T-cell (primary cell): ENCODE measurements around the gene SH2D7. TPM values are rescaled to one million over a fixed set of nuclear protein-coding genes. Genes with fewer than 3 reads are reported as not detected.

Source experiments
- ATAC-seq, 4 experiments: fragments of 200-7000 bp in 3 of 4; fragments of 150-1000 bp in 1 of 4; cut with Tn5 transposase; replicated peaks in 1 of 4; 1 replicate in 3 of 4; 2 replicates in 1 of 4; pipeline ENCODE4 v1.10.0; 2021; ENCODE audit warnings: moderate library complexity in 3 of 4, mild to moderate bottlenecking in 2 of 4, moderate number of reproducible peaks in 1 of 4
- CTCF ChIA-PET, 2 donors: fragments of 300-600 bp; sonication (Branson Sonifier 250); formaldehyde crosslinking; loops; one replicate each; lab custom pipeline; 2022; ENCODE audit warnings: antibody characterized with exemption in 2 of 2; lab: Charles Lee
- POLR2A ChIA-PET, 2 donors: fragments of 300-600 bp; sonication (Branson Sonifier 250); formaldehyde crosslinking; loops; one replicate each; lab custom pipeline; 2022; ENCODE audit warnings: antibody characterized with exemption in 2 of 2; lab: Charles Lee
- DNase-seq, 35 experiments: peaks; one replicate each; pipeline versions ENCODE4 v3.0.0 to v3.0.0-alpha.2; 2013 to 2023
- H3K27ac ChIP-seq: one replicate; pipeline ENCODE4 v1.5.1; 2013; ENCODE audit warnings: low read length
- H3K27me3 ChIP-seq, 2 experiments: replicated peaks in 1 of 2; 1 replicate in 1 of 2; 2 replicates in 1 of 2; pipeline versions ENCODE4 v1.6.1 to v1.7.0; 2013; ENCODE audit warnings: low read length in 1 of 2, mixed read lengths in 1 of 2; ENCODE audit not compliant: control insufficient read depth in 2 of 2, insufficient read depth in 2 of 2; ENCODE audit errors: extremely low read depth in 1 of 2
- H3K36me3 ChIP-seq, 2 donors: 1 replicate in 1 of 2; 2 replicates in 1 of 2; pipeline versions ENCODE4 v1.6.1 to v1.7.0; 2013; ENCODE audit warnings: low read length in 1 of 2; ENCODE audit not compliant: control insufficient read depth in 2 of 2, insufficient read depth in 1 of 2; ENCODE audit errors: extremely low read depth in 1 of 2
- H3K4me1 ChIP-seq, 2 experiments: 1 replicate in 1 of 2; 2 replicates in 1 of 2; pipeline versions ENCODE4 v1.6.1 to v1.7.0; 2013; ENCODE audit warnings: low read length in 2 of 2, mixed read lengths in 1 of 2; ENCODE audit not compliant: insufficient read depth in 2 of 2, control insufficient read depth in 1 of 2; ENCODE audit errors: extremely low read depth in 1 of 2
- H3K4me3 ChIP-seq, 2 donors: 1 replicate in 1 of 2; 2 replicates in 1 of 2; pipeline versions ENCODE4 v1.5.1 to v1.7.0; 2013; ENCODE audit warnings: mild to moderate bottlenecking in 2 of 2, low read length in 1 of 2, moderate library complexity in 1 of 2; ENCODE audit not compliant: control insufficient read depth in 1 of 2; ENCODE audit errors: extremely low read depth in 1 of 2
- H3K9me3 ChIP-seq: 2 replicates; pipeline ENCODE4 v1.7.0; 2013
- H3K27ac Mint-ChIP-seq, 2 donors: one replicate each; pipeline ENCODE4 v1.8.0; 2020 to 2021; ENCODE audit warnings: mild to moderate bottlenecking in 2 of 2, mixed read lengths in 2 of 2
- H3K27me3 Mint-ChIP-seq, 2 donors: one replicate each; pipeline ENCODE4 v1.8.0; 2021 to 2022; ENCODE audit warnings: mixed read lengths in 2 of 2
- H3K36me3 Mint-ChIP-seq: one replicate; pipeline ENCODE4 v1.8.0; 2021; ENCODE audit warnings: mixed read lengths
- H3K4me1 Mint-ChIP-seq, 3 donors: one replicate each; pipeline ENCODE4 v1.8.0; 2020 to 2022; ENCODE audit warnings: mixed read lengths in 3 of 3, mild to moderate bottlenecking in 1 of 3
- H3K4me3 Mint-ChIP-seq, 3 donors: one replicate each; pipeline ENCODE4 v1.8.0; 2020 to 2022; ENCODE audit warnings: mild to moderate bottlenecking in 3 of 3, mixed read lengths in 3 of 3, moderate library complexity in 3 of 3
- H3K9me3 Mint-ChIP-seq, 3 donors: one replicate each; pipeline ENCODE4 v1.8.0; 2020 to 2022; ENCODE audit warnings: mixed read lengths in 3 of 3
- WGBS: methylation state at CpG from one replicate; pipeline ENCODE4 v1.1.5; 2013; ENCODE audit warnings: missing lambda C conversion rate; ENCODE audit not compliant: insufficient coverage; 5-methylcytosine and 5-hydroxymethylcytosine counted together
- total RNA-seq, 35 experiments: library from RNA in 6 of 35; stranded (reverse) in 6 of 35; fragments of 120-200 nt in 1 of 35; gene quantifications; one replicate each; pipeline versions ENCODE4 v1.2.1 to v1.2.4 and lab custom pipeline; 2013 to 2026

SH2D7 gene
- total RNA-seq, 5 donors from 2014 or later (not counting 1 experiment from before 2014, with no cell fraction given), result not detected

GRCh38 chr15:78069052-78069414 lies 23.3 kb upstream of the SH2D7 start:
- peaks cover 81 to 84% of the 10 kb centered on the region in 2 experiments for H3K4me1 ChIP-seq
- H3K27ac Mint-ChIP-seq, result no peak overlapping the region
- no peaks in the 10 kb centered on the region for H3K27me3 ChIP-seq
- H3K36me3 ChIP-seq, result peaks cover 0 to 4% of the 10 kb centered on the region in 2 donors
- DNase-seq, result no peak
- H3K27me3 Mint-ChIP-seq, result no peaks in the 10 kb centered on the region
- H3K9me3 ChIP-seq, result no peaks in the 10 kb centered on the region
- no peaks in the 10 kb centered on the region for H3K36me3 Mint-ChIP-seq
- ATAC-seq, result peak; percentile 13 to 19 (median 14)
- WGBS, result 20% methylated on average over 4 of the region's 7 CpGs
- POLR2A ChIA-PET, result interaction anchor here in 1 of 2 donors (2.2 kb wide), 1 partner anchor 19 kb away, joined by 7 read pairs; no protein-coding TSS in a partner anchor
- H3K4me3 ChIP-seq, result peak overlapping the region; percentile 32 to 49
- peak overlapping the region in 1 of 3 donors; percentile 72 for H3K4me3 Mint-ChIP-seq
- peaks cover 19 to 28% (median 28%) of the 10 kb centered on the region in 3 donors for H3K4me1 Mint-ChIP-seq
- CTCF ChIA-PET, result interaction anchor here (0.8 to 5.1 kb wide), 6 partner anchors 9 to 39 kb away, joined by 3 to 33 read pairs (median 3); partner anchors contain the start of gene TBC1D2B (in 1 of the 2)
- peak overlapping the region; percentile 86 for H3K27ac ChIP-seq
- no peaks in the 10 kb centered on the region for H3K9me3 Mint-ChIP-seq

- ChIA-PET CTCF (interaction anchor here (0.8 to 5.1 kb wide), 5 partner anchors 8 to 37 kb away, joined by 3 to 33 read pairs (median 3); partner anchors contain the start of gene TBC1D2B (in 1 of the 2)), POLR2A (interaction anchor here (0.5 to 2.2 kb wide), 5 partner anchors 11 to 51 kb away, joined by 3 to 7 read pairs (median 5); no protein-coding TSS in a partner anchor)
- H3K4me3 ChIP-seq, result peak overlapping the region; percentile 32 to 49
- Mint-ChIP-seq H3K27me3 (no peaks in the 10 kb centered on the region), H3K9me3 (no peaks in the 10 kb centered on the region), H3K36me3 (peaks cover 1% of the 10 kb centered on the region), H3K4me3 (peak overlapping the region in 1 of 3 donors; percentile 78), H3K27ac (no peak overlapping the region), H3K4me1 (peaks cover 24 to 33% (median 32%) of the 10 kb centered on the region in 3 donors)
- no peaks in the 10 kb centered on the region for H3K9me3 ChIP-seq
- peaks cover 0 to 4% of the 10 kb centered on the region in 2 donors for H3K36me3 ChIP-seq
- DNase-seq (peak in 1 of 35 experiments; percentile 46), ATAC-seq (no peak)
- no peaks in the 10 kb centered on the region for H3K27me3 ChIP-seq
- peaks cover 79 to 81% of the 10 kb centered on the region in 2 experiments for H3K4me1 ChIP-seq
- H3K27ac ChIP-seq, result peak overlapping the region; percentile 86
- no CpG with 5 or more reads among the region's 5 CpGs for WGBS
Measured at GRCh38 chr15:78069462-78070029, 22.8 kb upstream of the SH2D7 start.

GRCh38 chr15:78070049-78070700 lies 22.2 kb upstream of the SH2D7 start:
- WGBS, result 20% methylated on average over 3 of the region's 4 CpGs
- Mint-ChIP-seq H3K9me3 (no peaks in the 10 kb centered on the region), H3K27ac (no peak overlapping the region), H3K4me3 (peak overlapping the region in 1 of 3 donors; percentile 78), H3K27me3 (no peaks in the 10 kb centered on the region), H3K4me1 (peaks cover 30 to 37% (median 37%) of the 10 kb centered on the region in 3 donors), H3K36me3 (peaks cover 4% of the 10 kb centered on the region)
- CTCF ChIA-PET, result interaction anchor here (0.6 to 5.1 kb wide), 6 partner anchors 19 to 763 kb away, joined by 3 to 33 read pairs (median 6); no protein-coding TSS in a partner anchor
- DNase-seq (peak in 22 of 35 experiments; percentile 24 to 62 (median 42)), ATAC-seq (peak; percentile 17 to 60 (median 52))
- H3K4me1 ChIP-seq, result peaks cover 75% of the 10 kb centered on the region in 2 experiments
- H3K27me3 ChIP-seq, result no peaks in the 10 kb centered on the region
- H3K36me3 ChIP-seq, result peaks cover 0 to 4% of the 10 kb centered on the region in 2 donors
- no peaks in the 10 kb centered on the region for H3K9me3 ChIP-seq
- peak overlapping the region; percentile 86 for H3K27ac ChIP-seq
- H3K4me3 ChIP-seq, result peak overlapping the region in 1 of 2 donors; percentile 14
- POLR2A ChIA-PET, result interaction anchor here (0.5 to 1.7 kb wide), 5 partner anchors 12 to 50 kb away, joined by 3 to 7 read pairs (median 4); no protein-coding TSS in a partner anchor

- H3K4me1 ChIP-seq, result peaks cover 68 to 75% of the 10 kb centered on the region in 2 experiments
- H3K27ac ChIP-seq, result no peak overlapping the region
- H3K27me3 ChIP-seq, result no peaks in the 10 kb centered on the region
- H3K27ac Mint-ChIP-seq, result no peak overlapping the region
- CTCF ChIA-PET, result interaction anchor here in 1 of 2 donors (1.5 to 5.1 kb wide), 3 partner anchors 20 to 37 kb away, joined by 4 to 33 read pairs (median 24); no protein-coding TSS in a partner anchor
- H3K36me3 Mint-ChIP-seq, result peaks cover 8% of the 10 kb centered on the region
- POLR2A ChIA-PET, result interaction anchor here (1.1 to 1.7 kb wide), 2 partner anchors 21 to 42 kb away, joined by 3 to 5 read pairs; no protein-coding TSS in a partner anchor
- H3K9me3 Mint-ChIP-seq, result no peaks in the 10 kb centered on the region
- H3K36me3 ChIP-seq, result peaks cover 0 to 4% of the 10 kb centered on the region in 2 donors
- no peak for ATAC-seq
- H3K9me3 ChIP-seq, result no peaks in the 10 kb centered on the region
- peak overlapping the region in 1 of 3 donors; percentile 65 for H3K4me3 Mint-ChIP-seq
- H3K4me3 ChIP-seq, result no peak overlapping the region
- no peak for DNase-seq
- no peaks in the 10 kb centered on the region for H3K27me3 Mint-ChIP-seq
- peaks cover 42 to 48% (median 45%) of the 10 kb centered on the region in 3 donors for H3K4me1 Mint-ChIP-seq
- 25% methylated on average over 1 of the region's 2 CpGs for WGBS
Measured at GRCh38 chr15:78071383-78071782, 21.0 kb upstream of the SH2D7 start.

- peak overlapping the region; percentile 9 to 65 (median 56) for H3K4me3 Mint-ChIP-seq
- no peaks in the 10 kb centered on the region for H3K27me3 Mint-ChIP-seq
- Histone ChIP-seq H3K4me1 (peaks cover 59 to 73% of the 10 kb centered on the region in 2 experiments), H3K36me3 (peaks cover 0 to 4% of the 10 kb centered on the region in 2 donors), H3K4me3 (no peak overlapping the region), H3K27me3 (no peaks in the 10 kb centered on the region), H3K27ac (peak overlapping the region; percentile 60), H3K9me3 (no peaks in the 10 kb centered on the region)
- CTCF ChIA-PET, result interaction anchor here in 1 of 2 donors (0.5 to 2.9 kb wide), 7 partner anchors 10 to 58 kb away, joined by 3 to 12 read pairs (median 3); no protein-coding TSS in a partner anchor
- ATAC-seq, result peak in 1 of 4 experiments; percentile 73
- H3K27ac Mint-ChIP-seq, result no peak overlapping the region
- peak in 26 of 35 experiments; percentile 13 to 78 (median 40) for DNase-seq
- POLR2A ChIA-PET, result interaction anchor here (0.7 to 1.3 kb wide), 4 partner anchors 37 to 43 kb away, joined by 3 to 4 read pairs (median 3); no protein-coding TSS in a partner anchor
- H3K36me3 Mint-ChIP-seq, result peaks cover 8% of the 10 kb centered on the region
- no CpG with 5 or more reads among the region's 9 CpGs for WGBS
- no peaks in the 10 kb centered on the region for H3K9me3 Mint-ChIP-seq
- H3K4me1 Mint-ChIP-seq, result peaks cover 45 to 52% (median 49%) of the 10 kb centered on the region in 3 donors
Measured at GRCh38 chr15:78072080-78072892, 20.1 kb upstream of the SH2D7 start.
